Ishikawa (cell line): ENCODE results near the gene RAB28.

Experiments
- CEBPB ChIP-seq: IDR thresholded peaks from 2 replicates; pipeline ENCODE4 v1.6.1; 2012
- CREB1 ChIP-seq: IDR thresholded peaks from 2 replicates; pipeline ENCODE4 v1.6.1; 2012; ENCODE audit warnings: low read depth
- EGR1 ChIP-seq: IDR thresholded peaks from 2 replicates; pipeline ENCODE4 v1.6.1; 2012
- EP300 ChIP-seq: IDR thresholded peaks from 2 replicates; pipeline ENCODE4 v1.6.1; 2012; ENCODE audit warnings: borderline replicate concordance
- FOXM1 ChIP-seq: IDR thresholded peaks from 2 replicates; pipeline ENCODE4 v1.6.1; 2012; ENCODE audit warnings: low read depth, borderline replicate concordance
- MAX ChIP-seq: IDR thresholded peaks from 2 replicates; pipeline ENCODE4 v1.6.1; 2012
- NFIC ChIP-seq: IDR thresholded peaks from 2 replicates; pipeline ENCODE4 v1.6.1; 2012
- RAD21 ChIP-seq: IDR thresholded peaks from 2 replicates; pipeline ENCODE4 v1.6.1; 2012; ENCODE audit warnings: low read depth
- REST ChIP-seq: IDR thresholded peaks from 2 replicates; pipeline ENCODE4 v1.6.1; 2012; ENCODE audit warnings: low read depth, mild to moderate bottlenecking
- TAF1 ChIP-seq: IDR thresholded peaks from 2 replicates; pipeline ENCODE4 v1.6.1; 2012; ENCODE audit warnings: low read depth, mild to moderate bottlenecking
- TCF12 ChIP-seq: IDR thresholded peaks from 2 replicates; pipeline ENCODE4 v1.6.1; 2012; ENCODE audit warnings: low read depth
- TEAD4 ChIP-seq: IDR thresholded peaks from 2 replicates; pipeline ENCODE4 v1.6.1; 2012
- USF1 ChIP-seq: IDR thresholded peaks from 2 replicates; pipeline ENCODE4 v1.6.1; 2012
- YY1 ChIP-seq: IDR thresholded peaks from 2 replicates; pipeline ENCODE4 v1.6.1; 2012; ENCODE audit warnings: low read depth
- ZBTB7A ChIP-seq: IDR thresholded peaks from 2 replicates; pipeline ENCODE4 v1.6.1; 2012; ENCODE audit warnings: low read depth

RAB28 gene

GRCh38 chr4:13368217-13368616, 115.9 kb downstream of the RAB28 start:
- no peak for TF ChIP-seq TAF1
- no peak for TF ChIP-seq NFIC
- no peak for TF ChIP-seq MAX
- no peak for TF ChIP-seq EP300
- TF ChIP-seq USF1: no peak
- no peak for TF ChIP-seq TCF12
- no peak for TF ChIP-seq YY1

GRCh38 chr4:13367691-13368090, 116.4 kb downstream of the RAB28 start:
- no peak for TF ChIP-seq EGR1
- TF ChIP-seq TEAD4: no peak
- no peak for TF ChIP-seq FOXM1
- no peak for TF ChIP-seq ZBTB7A
- TF ChIP-seq MAX: no peak
- TF ChIP-seq TCF12: no peak
- no peak for TF ChIP-seq USF1
- no peak for TF ChIP-seq TAF1
- no peak for TF ChIP-seq CEBPB
- TF ChIP-seq CREB1: no peak
- TF ChIP-seq RAD21: no peak
- TF ChIP-seq YY1: no peak
- TF ChIP-seq NFIC: no peak
- no peak for TF ChIP-seq REST
- TF ChIP-seq EP300: no peak

- TF ChIP-seq MAX (no peak), ZBTB7A (no peak), TCF12 (no peak), REST (no peak), TEAD4 (no peak), NFIC (no peak), USF1 (no peak), FOXM1 (no peak), EP300 (no peak), TAF1 (no peak), EGR1 (no peak), CEBPB (no peak)
Observed at GRCh38 chr4:13367244-13367643, 116.9 kb downstream of the RAB28 start.

- TF ChIP-seq EP300 (no peak), NFIC (no peak), RAD21 (no peak), TAF1 (no peak), TEAD4 (no peak), TCF12 (no peak)
Observed at GRCh38 chr4:13365195-13365594, 118.9 kb downstream of the RAB28 start.

GRCh38 chr4:13364653-13365052, 119.5 kb downstream of the RAB28 start:
- TF ChIP-seq TAF1 (no peak), FOXM1 (no peak), USF1 (no peak), NFIC (no peak), YY1 (no peak), EP300 (no peak), RAD21 (no peak)

- TF ChIP-seq CREB1: no peak
- no peak for TF ChIP-seq ZBTB7A
- no peak for TF ChIP-seq TAF1
- TF ChIP-seq TEAD4: no peak
- TF ChIP-seq RAD21: no peak
- TF ChIP-seq USF1: no peak
- no peak for TF ChIP-seq MAX
- TF ChIP-seq EP300: no peak
- TF ChIP-seq YY1: no peak
- TF ChIP-seq NFIC: no peak
- TF ChIP-seq FOXM1: no peak
- no peak for TF ChIP-seq TCF12
- TF ChIP-seq REST: no peak
- TF ChIP-seq CEBPB: no peak
- TF ChIP-seq EGR1: no peak
Observed at GRCh38 chr4:13364172-13364571, 120.0 kb downstream of the RAB28 start.
